ENCODE data around the gene RNF148.

RNF148 gene

GRCh38 chr7:122692769-122693309 lies 9.9 kb downstream of the RNF148 start:
- peaks cover 6% of the 10 kb centered on the region; the same call in 1 of the 2 replicates for H3K9me3 ChIP-seq (ENCODE audit: insufficient read depth, low read length)
- H3K27me3 ChIP-seq (ENCODE audit: low read length): no peaks in the 10 kb centered on the region
- no peak overlapping the region for H2AFZ ChIP-seq (ENCODE audit: low read depth, low read length, severe bottlenecking)
- no peak overlapping the region for H3K27ac ChIP-seq (ENCODE audit: low read depth, low read length)
- no peaks in the 10 kb centered on the region for H3K36me3 ChIP-seq (ENCODE audit: low read length)
- H4K20me1 ChIP-seq (ENCODE audit: low read depth, low read length): no peaks in the 10 kb centered on the region
- no peak overlapping the region for H3K9ac ChIP-seq (ENCODE audit: low read length)
- H3K4me3 ChIP-seq (ENCODE audit: insufficient read depth, low read length, poor library complexity, severe bottlenecking): no peak overlapping the region
- TF ChIP-seq CTCF (IDR thresholded peaks at IDR 0.05; ENCODE audit: insufficient read depth, low read length, poor library complexity, severe bottlenecking) (no peak), EZH2phosphoT487 (conservative IDR thresholded peaks at IDR 0.05; ENCODE audit: low read length) (no peak)
- no peaks in the 10 kb centered on the region for H3K9me2 ChIP-seq (replicated peaks; ENCODE audit: insufficient read depth, low read length)
- no peak overlapping the region for H3K4me2 ChIP-seq (ENCODE audit: low read depth, low read length, poor library complexity, severe bottlenecking)
- H3K79me2 ChIP-seq (ENCODE audit: insufficient read depth, low read length): no peaks in the 10 kb centered on the region
- H3F3A ChIP-seq (ENCODE audit: insufficient read depth): no peaks in the 10 kb centered on the region

- H2AFZ ChIP-seq (ENCODE audit: low read depth, low read length, severe bottlenecking): no peak overlapping the region
- H4K20me1 ChIP-seq (ENCODE audit: low read depth, low read length): no peaks in the 10 kb centered on the region
- H3F3A ChIP-seq (ENCODE audit: insufficient read depth): no peaks in the 10 kb centered on the region
- H3K36me3 ChIP-seq (ENCODE audit: low read length): no peaks in the 10 kb centered on the region
- H3K27me3 ChIP-seq (ENCODE audit: low read length): no peaks in the 10 kb centered on the region
- H3K4me2 ChIP-seq (ENCODE audit: low read depth, low read length, poor library complexity, severe bottlenecking): no peak overlapping the region
- H3K9ac ChIP-seq (ENCODE audit: low read length): no peak overlapping the region
- H3K27ac ChIP-seq (ENCODE audit: low read depth, low read length): no peak overlapping the region
- H3K4me3 ChIP-seq (ENCODE audit: insufficient read depth, low read length, poor library complexity, severe bottlenecking): no peak overlapping the region
- H3K79me2 ChIP-seq (ENCODE audit: insufficient read depth, low read length): no peaks in the 10 kb centered on the region
- TF ChIP-seq EZH2phosphoT487 (conservative IDR thresholded peaks at IDR 0.05; ENCODE audit: low read length): no peak
- no peak for TF ChIP-seq CTCF (IDR thresholded peaks at IDR 0.05; ENCODE audit: insufficient read depth, low read length, poor library complexity, severe bottlenecking)
- peaks cover 6% of the 10 kb centered on the region; the same call in 1 of the 2 replicates for H3K9me3 ChIP-seq (ENCODE audit: insufficient read depth, low read length)
- H3K9me2 ChIP-seq (replicated peaks; ENCODE audit: insufficient read depth, low read length): no peaks in the 10 kb centered on the region
Measured at GRCh38 chr7:122691569-122692235, 11.0 kb downstream of the RNF148 start.

GRCh38 chr7:122689346-122690109 lies 13.2 kb downstream of the RNF148 start:
- Histone ChIP-seq H3K4me2 (ENCODE audit: low read depth, low read length, poor library complexity, severe bottlenecking) (no peak overlapping the region), H3F3A (ENCODE audit: insufficient read depth) (no peaks in the 10 kb centered on the region), H3K36me3 (ENCODE audit: low read length) (no peaks in the 10 kb centered on the region), H3K27ac (ENCODE audit: low read depth, low read length) (no peak overlapping the region), H4K20me1 (ENCODE audit: low read depth, low read length) (no peaks in the 10 kb centered on the region), H3K4me3 (ENCODE audit: insufficient read depth, low read length, poor library complexity, severe bottlenecking) (no peak overlapping the region), H3K79me2 (ENCODE audit: insufficient read depth, low read length) (no peaks in the 10 kb centered on the region), H3K9ac (ENCODE audit: low read length) (no peak overlapping the region), H2AFZ (ENCODE audit: low read depth, low read length, severe bottlenecking) (no peak overlapping the region), H3K9me2 (replicated peaks; ENCODE audit: insufficient read depth, low read length) (no peaks in the 10 kb centered on the region), H3K27me3 (ENCODE audit: low read length) (no peaks in the 10 kb centered on the region), H3K9me3 (ENCODE audit: insufficient read depth, low read length) (peaks cover 6% of the 10 kb centered on the region; the same call in 1 of the 2 replicates)
- TF ChIP-seq CTCF (IDR thresholded peaks at IDR 0.05; ENCODE audit: insufficient read depth, low read length, poor library complexity, severe bottlenecking): no peak
- TF ChIP-seq EZH2phosphoT487 (conservative IDR thresholded peaks at IDR 0.05; ENCODE audit: low read length): no peak

Data from SU-DHL-6 (cell line).